A549 (cell line): ENCODE data around the gene MTCL1. TPM values are rescaled to one million over a fixed set of nuclear protein-coding genes. Genes with fewer than 3 reads are reported as not detected.

Experiments
- ATAC-seq, 2 experiments: fragments of 200-7000 bp in 1 of 2; fragments of >200 bp in 1 of 2; cut with Nextera tagmentation in 1 of 2; cut with Tn5 transposase in 1 of 2; 3 replicates each; pipeline versions ENCODE4 v1.8.0 to v1.9.1; 2018 to 2020; ENCODE audit warnings: mild to moderate bottlenecking in 1 of 2, moderate library complexity in 1 of 2
- CTCF ChIA-PET: fragments of 300-600 bp; sonication (Branson Sonifier 250); formaldehyde crosslinking; extraction: SDS; loops from one replicate; lab custom pipeline; 2021; ENCODE audit warnings: antibody characterized with exemption, inconsistent platforms; lab: Yijun Ruan, JAX
- POLR2A ChIA-PET: fragments of 350-600 bp; formaldehyde crosslinking; extraction: SDS; loops from one replicate; lab custom pipeline; 2021; ENCODE audit warnings: antibody characterized with exemption, inconsistent platforms; lab: Yijun Ruan, JAX
- DNase-seq, 2 experiments: peaks; one replicate each; pipeline versions ENCODE4 v3.0.0 to v3.0.0-alpha.2; 2011 to 2016; ENCODE audit warnings: low read depth in 1 of 2, low spot score in 1 of 2
- FAIRE-seq: peaks from 2 replicates; lab custom pipeline; 2011; peaks lifted over from hg19 to GRCh38; lab: Jason Lieb, UNC
- H3K27ac ChIP-seq, 2 experiments: fragments of >200 bp; sonication (Bioruptor Twin); formaldehyde crosslinking; 3 replicates each; pipeline ENCODE4 v1.5.1; 2016 to 2017
- H3K4me1 ChIP-seq: fragments of >200 bp; sonication (Bioruptor Twin); formaldehyde crosslinking; 3 replicates; pipeline ENCODE4 v1.6.1; 2016
- H3K4me2 ChIP-seq: fragments of >200 bp; sonication (Bioruptor Twin); formaldehyde crosslinking; 3 replicates; pipeline ENCODE4 v1.6.1; 2016
- H3K4me3 ChIP-seq: fragments of >200 bp; sonication (Bioruptor Twin); formaldehyde crosslinking; 3 replicates; pipeline ENCODE4 v1.5.1; 2016
- H3K9me3 ChIP-seq: fragments of >200 bp; sonication (Bioruptor Twin); formaldehyde crosslinking; 3 replicates; pipeline ENCODE4 v1.6.1; 2016
- BHLHE40 ChIP-seq: IDR thresholded peaks from 2 replicates; pipeline ENCODE4 v1.6.1; 2012; ENCODE audit warnings: low read depth, low read length, inconsistent platforms
- CBX2 ChIP-seq: fragments of 200-600 bp; sonication (generic); IDR thresholded peaks from 2 replicates; pipeline ENCODE4 v1.6.1; 2016; ENCODE audit warnings: low read depth, mild to moderate bottlenecking, borderline replicate concordance
- CEBPB ChIP-seq, 2 experiments: fragments of >200 bp in 1 of 2; sonication (Bioruptor Twin) in 1 of 2; formaldehyde crosslinking in 1 of 2; IDR thresholded peaks; 2 replicates each; pipeline ENCODE4 v1.6.1; 2012 to 2016
- EHF ChIP-seq: fragments of 250-450 bp; sonication (Bioruptor Pico); IDR thresholded peaks from 2 replicates; pipeline ENCODE4 v1.5.0; 2020; ENCODE audit warnings: mild to moderate bottlenecking
- ELK1 ChIP-seq: fragments of 150-350 bp; IDR thresholded peaks from 2 replicates; pipeline ENCODE4 v1.6.1; 2014; ENCODE audit warnings: low read depth, mild to moderate bottlenecking, low read length
- EP300 ChIP-seq, 2 experiments: fragments of >200 bp; sonication (Bioruptor Twin); formaldehyde crosslinking; IDR thresholded peaks; 2 replicates in 1 of 2; 3 replicates in 1 of 2; pipeline ENCODE4 v1.6.1; 2016 to 2017
- FOSB ChIP-seq: fragments of 250-450 bp; sonication (Bioruptor Pico); IDR thresholded peaks from 2 replicates; pipeline ENCODE4 v1.5.0; 2020; ENCODE audit warnings: mild to moderate bottlenecking, moderate library complexity
- HDAC2 ChIP-seq: fragments of 200-600 bp; sonication (generic); IDR thresholded peaks from 2 replicates; pipeline ENCODE4 v1.6.1; 2016
- HES2 ChIP-seq: fragments of >200 bp; sonication (Bioruptor Twin); formaldehyde crosslinking; IDR thresholded peaks from 2 replicates; pipeline ENCODE4 v1.6.1; 2016
- HEYL ChIP-seq: fragments of 250-450 bp; sonication (Bioruptor Pico); IDR thresholded peaks from 2 replicates; pipeline ENCODE4 v1.8.0; 2021; ENCODE audit warnings: mild to moderate bottlenecking, moderate library complexity
- HOXA7 ChIP-seq: fragments of 250-450 bp; sonication (Bioruptor Pico); IDR thresholded peaks from 2 replicates; pipeline ENCODE4 v1.5.0; 2020; ENCODE audit warnings: mild to moderate bottlenecking, moderate library complexity
- HOXB13 ChIP-seq: fragments of 250-450 bp; sonication (Bioruptor Pico); IDR thresholded peaks from 2 replicates; pipeline ENCODE4 v1.5.0; 2020; ENCODE audit warnings: low read depth, mild to moderate bottlenecking, moderate library complexity
- JUN ChIP-seq, 2 experiments: fragments of >200 bp; sonication (Bioruptor Twin); formaldehyde crosslinking; IDR thresholded peaks; 2 replicates in 1 of 2; 3 replicates in 1 of 2; pipeline ENCODE4 v1.6.1; 2016 to 2017
- JUNB ChIP-seq: fragments of >200 bp; sonication (Bioruptor Twin); formaldehyde crosslinking; IDR thresholded peaks from 2 replicates; pipeline ENCODE4 v1.6.1; 2016
- KDM1A ChIP-seq: fragments of 200-600 bp; sonication (generic); IDR thresholded peaks from 2 replicates; pipeline ENCODE4 v1.6.1; 2016; ENCODE audit warnings: low read depth, mild to moderate bottlenecking
- MAFK ChIP-seq: fragments of 450-650 bp; IDR thresholded peaks from 2 replicates; pipeline ENCODE4 v1.6.1; 2014; ENCODE audit not compliant: partially characterized antibody
- NFE2L2 ChIP-seq: fragments of 150-350 bp; conservative IDR thresholded peaks from 2 replicates; pipeline ENCODE4 v1.6.1; 2014; ENCODE audit warnings: low read length
- NPAS2 ChIP-seq: fragments of 250-450 bp; sonication (Bioruptor Pico); IDR thresholded peaks from 2 replicates; pipeline ENCODE4 v1.8.0; 2022; ENCODE audit warnings: mild to moderate bottlenecking, moderate library complexity, borderline replicate concordance
- NR3C1 ChIP-seq: fragments of >200 bp; sonication (Bioruptor Twin); formaldehyde crosslinking; IDR thresholded peaks from 3 replicates; pipeline ENCODE4 v1.6.1; 2017
- RARB ChIP-seq: fragments of 250-450 bp; sonication (Bioruptor Pico); IDR thresholded peaks from 2 replicates; pipeline ENCODE4 v1.8.0; 2021; ENCODE audit warnings: mild to moderate bottlenecking, moderate library complexity
- RCOR1 ChIP-seq: fragments of 150-350 bp; IDR thresholded peaks from 2 replicates; pipeline ENCODE4 v1.6.1; 2014; ENCODE audit warnings: antibody characterized with exemption, low read length, low read depth
- RFX5 ChIP-seq: fragments of 450-650 bp; IDR thresholded peaks from 2 replicates; pipeline ENCODE4 v1.7.1; 2014; ENCODE audit warnings: antibody characterized with exemption, mild to moderate bottlenecking, moderate library complexity
- SMC3 ChIP-seq: fragments of >200 bp; sonication (Bioruptor Twin); formaldehyde crosslinking; IDR thresholded peaks from 3 replicates; pipeline ENCODE4 v1.6.1; 2018; ENCODE audit warnings: inconsistent platforms
- TFCP2L1 ChIP-seq: fragments of 250-450 bp; sonication (Bioruptor Pico); IDR thresholded peaks from 2 replicates; pipeline ENCODE4 v1.5.0; 2021; ENCODE audit warnings: mild to moderate bottlenecking
- ZFP36 ChIP-seq: fragments of 450-650 bp; IDR thresholded peaks from 2 replicates; pipeline ENCODE4 v1.6.1; 2014; ENCODE audit warnings: borderline replicate concordance; ENCODE audit not compliant: partially characterized antibody
- ZSCAN20 ChIP-seq: fragments of 250-450 bp; sonication (Bioruptor Pico); IDR thresholded peaks from 2 replicates; pipeline ENCODE4 v1.8.0; 2022; ENCODE audit warnings: mild to moderate bottlenecking, moderate library complexity
- WGBS: methylation state at CpG from one replicate; pipeline ENCODE4 v1.1.6; 2017; ENCODE audit errors: missing lambda C conversion rate; 5-methylcytosine and 5-hydroxymethylcytosine counted together
- polyA plus RNA-seq, 4 experiments: library from polyadenylated mRNA; depleted of rRNA in 3 of 4; stranded (reverse); fragments of >200 nt; fragmentation: RNase III in 1 of 4; extraction: RNeasy Plus Mini Kit Qiagen cat#74134 plus additional on column Dnase treatment in 1 of 4; gene quantifications; 2 replicates in 3 of 4; 3 replicates in 1 of 4; pipeline ENCODE4 v1.2.3, GENCODE V29; 2011 to 2017

The MTCL1 gene
- polyA plus RNA-seq, 2 of the 4 experiments (the other 2 are of a cell fraction), result 44.4 to 49.6 TPM

- Histone ChIP-seq H3K9me3 (no peaks in the 10 kb centered on the region), H3K27ac (peak overlapping the region; percentile 23 to 63; a peak in 4 of 6 replicates), H3K4me3 (no peak overlapping the region), H3K4me1 (peaks cover 75% of the 10 kb centered on the region), H3K4me2 (0 out of 3 replicates have a peak overlapping the region, but pooled peaks have one; percentile 12)
- no peak for ATAC-seq
- FAIRE-seq, result no peak
- 79% methylated on average over 7 of the region's 7 CpGs for WGBS
- ChIA-PET CTCF (interaction anchor here (1.2 to 1.9 kb wide), 3 partner anchors 9 to 238 kb away, joined by 4 to 5 read pairs (median 4); no protein-coding TSS in a partner anchor), POLR2A (no interaction called here)
- no peak for DNase-seq
- no peak for TF ChIP-seq CBX2
- no peak for TF ChIP-seq NR3C1
- no peak for TF ChIP-seq ELK1
- TF ChIP-seq CEBPB (IDR thresholded peaks at IDR 0.05), result no peak
- TF ChIP-seq RCOR1, result no peak
- TF ChIP-seq JUN (IDR thresholded peaks at IDR 0.05), result no peak
- TF ChIP-seq ZFP36, result no peak
- TF ChIP-seq KDM1A, result no peak
- TF ChIP-seq EHF (CRISPR knock-in tag), result no peak
- no peak for TF ChIP-seq HOXB13 (CRISPR knock-in tag)
- no peak for TF ChIP-seq SMC3
- TF ChIP-seq BHLHE40, result no peak
- no peak for TF ChIP-seq EP300 (IDR thresholded peaks at IDR 0.05)
- TF ChIP-seq RARB (CRISPR knock-in tag), result no peak
- no peak for TF ChIP-seq HOXA7
- TF ChIP-seq HEYL (CRISPR knock-in tag), result no peak
Measured at GRCh38 chr18:8744038-8744437, 38.7 kb downstream of the MTCL1 start.

- CTCF ChIA-PET, result no interaction called here
Measured at GRCh38 chr18:8744656-8745055, 39.3 kb downstream of the MTCL1 start.

More at GRCh38 chr18:8744656-8745055, 39.3 kb downstream of the MTCL1 start:
- H3K4me2 ChIP-seq, result no peak overlapping the region
- H3K9me3 ChIP-seq, result no peaks in the 10 kb centered on the region
- POLR2A ChIA-PET, result no interaction called here
- ATAC-seq (no peak), DNase-seq (no peak), FAIRE-seq (no peak)
- no peak overlapping the region for H3K4me3 ChIP-seq
- peaks cover 81% of the 10 kb centered on the region for H3K4me1 ChIP-seq
- 74% methylated on average over 4 of the region's 4 CpGs for WGBS
- TF ChIP-seq JUN (IDR thresholded peaks at IDR 0.05), result no peak
- TF ChIP-seq TFCP2L1 (CRISPR knock-in tag), result no peak
- no peak for TF ChIP-seq NPAS2 (CRISPR knock-in tag)
- TF ChIP-seq RFX5, result no peak
- no peak for TF ChIP-seq FOSB
- no peak for TF ChIP-seq ELK1
- TF ChIP-seq JUNB, result no peak
- TF ChIP-seq BHLHE40, result no peak
- no peak for TF ChIP-seq NFE2L2
- no peak for TF ChIP-seq MAFK
- TF ChIP-seq ZSCAN20, result no peak
- TF ChIP-seq HES2, result no peak
- no peak for TF ChIP-seq HDAC2
- peak overlapping the region; percentile 23 to 63; a peak in 3 of 6 replicates for H3K27ac ChIP-seq
